Heart left ventricle (tissue), 16 donors: ENCODE measurements around the gene PEX10. TPM values are rescaled to one million over a fixed set of nuclear protein-coding genes. Genes with fewer than 3 reads are reported as not detected.

Source experiments
- ATAC-seq, 4 donors: fragments of 200-7000 bp; cut with Tn5 transposase; one replicate each; pipeline ENCODE4 v1.9.1; 2020 to 2022; ENCODE audit warnings: moderate library complexity in 4 of 4, mild to moderate bottlenecking in 3 of 4, moderate number of reproducible peaks in 1 of 4
- DNase-seq, 5 donors: peaks; one replicate each; pipeline ENCODE4 v3.0.0-alpha.2; 2020
- H3K27ac ChIP-seq, 12 donors: fragments of 200-600 bp; sonication (generic) in 4 of 12; one replicate each; pipeline versions ENCODE4 v1.5.0 to v1.8.0; 2016 to 2022; ENCODE audit warnings: mild to moderate bottlenecking in 2 of 12
- H3K27me3 ChIP-seq, 9 donors: fragments of 200-600 bp; sonication (generic) in 2 of 9; one replicate each; pipeline versions ENCODE4 v1.5.1 to v1.8.0; 2016 to 2022; ENCODE audit warnings: mild to moderate bottlenecking in 3 of 9
- H3K36me3 ChIP-seq, 9 donors: fragments of 200-600 bp; sonication (generic) in 2 of 9; one replicate each; pipeline versions ENCODE4 v1.5.0 to v1.8.0; 2018 to 2022; ENCODE audit warnings: mild to moderate bottlenecking in 2 of 9
- H3K4me1 ChIP-seq, 12 donors: fragments of 200-600 bp; sonication (generic) in 4 of 12; one replicate each; pipeline versions ENCODE4 v1.5.0 to v1.8.0; 2016 to 2022; ENCODE audit warnings: mild to moderate bottlenecking in 3 of 12
- H3K4me3 ChIP-seq, 12 donors: fragments of 200-600 bp; sonication (generic) in 4 of 12; one replicate each; pipeline versions ENCODE4 v1.5.0 to v1.8.0; 2017 to 2022; ENCODE audit warnings: mild to moderate bottlenecking in 9 of 12, moderate library complexity in 4 of 12
- H3K9me3 ChIP-seq, 12 donors: fragments of 200-600 bp; sonication (generic) in 4 of 12; one replicate each; pipeline versions ENCODE4 v1.5.0 to v1.8.0; 2016 to 2022; ENCODE audit warnings: mild to moderate bottlenecking in 1 of 12
- CTCF ChIP-seq, 12 donors: fragments of 200-600 bp; sonication (generic) in 4 of 12; IDR thresholded peaks; one replicate each; pipeline versions ENCODE4 v1.5.0 to v1.8.0; 2018 to 2022; ENCODE audit warnings: antibody characterized with exemption in 12 of 12, mild to moderate bottlenecking in 5 of 12
- POLR2A ChIP-seq, 2 donors: fragments of 450-650 bp; IDR thresholded peaks; one replicate each; pipeline ENCODE4 v1.6.1; 2017; ENCODE audit warnings: antibody characterized with exemption in 2 of 2, mild to moderate bottlenecking in 2 of 2, moderate library complexity in 2 of 2
- WGBS, 4 donors: extraction: QIAGEN DNeasy Blood & Tissue Kit in 2 of 4; methylation state at CpG; one replicate each; pipeline versions ENCODE4 v1.1.5 to v1.1.7; 2013 to 2018; 5-methylcytosine and 5-hydroxymethylcytosine counted together
- intact Hi-C, 10 donors: fragments of 100-400 bp; cut with DNase I; formaldehyde crosslinking; loops; one replicate each; pipeline versions ENCODE4 v1.11.1 to v1.14.2; 2022
- polyA plus RNA-seq, 2 donors: library from polyadenylated mRNA; stranded (reverse); fragments of 200-250 nt; gene quantifications; one replicate each; pipeline ENCODE4 v1.2.3, GENCODE V29; 2013
- total RNA-seq, 9 donors: library from RNA; depleted of rRNA in 2 of 9; stranded (reverse); fragments of >200 nt in 2 of 9; fragmentation: NEBNext Ultra II Directional in 3 of 9; extraction: Animal tissue kit (Norgen Biotek cat#: 25700) in 3 of 9; gene quantifications; one replicate each; pipeline versions ENCODE4 v1.1.0 to v1.2.4, GENCODE V29; 2016 to 2023
- donor health status: ischemic (EF 13 %, LVEDD 7.1; RV severe dilation, severe dysfunction).
- donor health status: healthy with polysubstance abuse.
- donor health status: DM: no; HTN: yes; CAD: no.
- donor health status: DM: no; HTN: no; CAD: no.
- donor health status: ischemic (EF 25% LVEDD 6.9; RV normal size, moderate dysfunction).
- donor health status: ischemic (EF 25% LVEDD 5.7; RV mildly dilated, moderate dysfunction).
- donor health status: healthy.
- donor health status: DM: yes; HTN: yes; CAD: no.
- donor health status: ischemic (EF 35%, LVEDD 5.7; RV mildly dilated, moderate dysfunction).
- donor health status: nonischemic (EF 11% LVEDD 7.7; RV severe dilation, severe dysfunction).
- donor health status: DM: yes; HTN: yes; CAD: no.
- donor health status: PGD.
- donor health status: ischemic (EF 29% LVEDD 5.4; RV normal size, mild dysfunction).
- donor health status: nonischemic (EF 23%, LVEDD 6.1; RV moderate dilation, normal function).

The PEX10 gene
- total and polyA plus RNA-seq, 11 donors: 14.7 to 26.5 (median 18.6) TPM

- Histone ChIP-seq H3K9me3 (no peaks in the 10 kb centered on the region), H3K27me3 (no peaks in the 10 kb centered on the region), H3K4me1 (no peaks in the 10 kb centered on the region), H3K27ac (no peak overlapping the region), H3K4me3 (no peak overlapping the region), H3K36me3 (peaks cover 0 to 97% (median 96%) of the 10 kb centered on the region in 9 donors)
- TF ChIP-seq CTCF (IDR thresholded peaks at IDR 0.05) (no peak), POLR2A (IDR thresholded peaks at IDR 0.05) (no peak)
- ATAC-seq (no peak), DNase-seq (no peak)
- WGBS, 4 donors: 91 to 92% (median 91%) methylated on average over 10 of the region's 10 CpGs
- intact Hi-C loops: no loop called here
Observed at GRCh38 chr1:2400576-2400909, 11.8 kb downstream of the PEX10 start.

DNA sequence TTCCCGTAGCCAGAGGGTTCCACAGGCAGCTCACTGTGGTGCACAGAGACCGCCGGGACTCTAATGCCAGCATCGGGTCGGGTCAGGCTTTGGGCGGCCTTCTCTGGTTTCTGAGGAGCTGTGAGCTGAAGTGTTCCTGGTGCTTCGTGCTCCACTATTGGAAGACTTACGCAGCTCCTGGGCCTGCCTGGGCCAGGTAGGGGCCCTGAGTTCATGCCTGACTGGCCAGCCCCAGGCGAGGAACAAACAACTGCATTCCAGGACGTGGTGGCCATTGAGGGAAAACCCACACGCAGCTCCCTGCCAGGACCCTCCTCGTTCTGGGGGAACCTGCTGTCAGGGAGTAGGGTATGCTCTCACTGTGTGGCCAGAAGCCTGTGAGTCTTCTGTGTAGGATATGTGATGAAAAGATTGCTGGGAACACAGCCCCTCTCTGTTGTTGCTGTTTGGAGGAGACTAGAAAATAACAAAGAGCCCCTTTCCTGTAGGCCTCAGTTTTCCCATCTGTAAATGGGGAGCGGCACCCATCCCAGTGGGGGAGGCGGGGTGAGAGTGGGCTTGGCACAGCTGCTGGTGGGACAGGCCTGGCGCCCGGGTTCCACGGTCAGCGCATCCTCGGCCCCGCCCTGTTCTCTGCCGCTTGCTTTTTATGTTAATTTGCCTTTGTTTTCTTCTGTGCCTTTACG is 12.3 kb downstream of the PEX10 start:
- TF ChIP-seq POLR2A (IDR thresholded peaks at IDR 0.05) (no peak), CTCF (IDR thresholded peaks at IDR 0.05) (no peak)
- intact Hi-C loops: no loop called here
- Histone ChIP-seq H3K4me3 (no peak overlapping the region), H3K36me3 (peaks cover 0 to 97% (median 96%) of the 10 kb centered on the region in 9 donors), H3K27ac (no peak overlapping the region), H3K27me3 (no peaks in the 10 kb centered on the region), H3K4me1 (peaks cover 0 to 4% (median 0%) of the 10 kb centered on the region in 12 donors), H3K9me3 (no peaks in the 10 kb centered on the region)
- WGBS, 4 donors: 89 to 92% (median 92%) methylated on average over 16 to 22 of the region's 22 CpGs
- no peak for DNase-seq
- no peak for ATAC-seq

GRCh38 chr1:2398871-2399270 is 13.5 kb downstream of the PEX10 start:
- 86 to 93% (median 91%) methylated on average over 7 of the region's 7 CpGs for WGBS, 4 donors
- DNase-seq: no peak
- intact Hi-C loops: no loop called here
- no peaks in the 10 kb centered on the region for H3K27me3 ChIP-seq
- no peak overlapping the region for H3K27ac ChIP-seq
- H3K9me3 ChIP-seq: no peaks in the 10 kb centered on the region
- ATAC-seq: no peak
- H3K4me1 ChIP-seq: peaks cover 0 to 16% (median 3%) of the 10 kb centered on the region in 12 donors
- TF ChIP-seq POLR2A (IDR thresholded peaks at IDR 0.05): no peak
- no peak for TF ChIP-seq CTCF (IDR thresholded peaks at IDR 0.05)
- no peak overlapping the region for H3K4me3 ChIP-seq
- peaks cover 0 to 96% (median 88%) of the 10 kb centered on the region in 9 donors for H3K36me3 ChIP-seq

- H3K27me3 ChIP-seq: no peaks in the 10 kb centered on the region
- TF ChIP-seq POLR2A (IDR thresholded peaks at IDR 0.05) (no peak), CTCF (IDR thresholded peaks at IDR 0.05) (no peak)
- no peaks in the 10 kb centered on the region for H3K9me3 ChIP-seq
- H3K4me3 ChIP-seq: no peak overlapping the region
- H3K27ac ChIP-seq: no peak overlapping the region
- H3K4me1 ChIP-seq: peaks cover 4 to 33% (median 19%) of the 10 kb centered on the region in 12 donors
- 93 to 98% (median 95%) methylated on average over 18 to 19 of the region's 19 CpGs for WGBS, 4 donors
- no peak for ATAC-seq
- H3K36me3 ChIP-seq: peaks cover 0 to 88% (median 71%) of the 10 kb centered on the region in 9 donors
- intact Hi-C loops: no loop called here
- no peak for DNase-seq
Observed at GRCh38 chr1:2397007-2397679, 15.2 kb downstream of the PEX10 start.
